ENCODE measurements around the gene SH3BP4.
"Not testable (repeated sequence)": the region's sequence is repeated elsewhere in the genome, so short reads cannot be mapped to it uniquely, and the experiment has no call there.

Gene SH3BP4

DNA sequence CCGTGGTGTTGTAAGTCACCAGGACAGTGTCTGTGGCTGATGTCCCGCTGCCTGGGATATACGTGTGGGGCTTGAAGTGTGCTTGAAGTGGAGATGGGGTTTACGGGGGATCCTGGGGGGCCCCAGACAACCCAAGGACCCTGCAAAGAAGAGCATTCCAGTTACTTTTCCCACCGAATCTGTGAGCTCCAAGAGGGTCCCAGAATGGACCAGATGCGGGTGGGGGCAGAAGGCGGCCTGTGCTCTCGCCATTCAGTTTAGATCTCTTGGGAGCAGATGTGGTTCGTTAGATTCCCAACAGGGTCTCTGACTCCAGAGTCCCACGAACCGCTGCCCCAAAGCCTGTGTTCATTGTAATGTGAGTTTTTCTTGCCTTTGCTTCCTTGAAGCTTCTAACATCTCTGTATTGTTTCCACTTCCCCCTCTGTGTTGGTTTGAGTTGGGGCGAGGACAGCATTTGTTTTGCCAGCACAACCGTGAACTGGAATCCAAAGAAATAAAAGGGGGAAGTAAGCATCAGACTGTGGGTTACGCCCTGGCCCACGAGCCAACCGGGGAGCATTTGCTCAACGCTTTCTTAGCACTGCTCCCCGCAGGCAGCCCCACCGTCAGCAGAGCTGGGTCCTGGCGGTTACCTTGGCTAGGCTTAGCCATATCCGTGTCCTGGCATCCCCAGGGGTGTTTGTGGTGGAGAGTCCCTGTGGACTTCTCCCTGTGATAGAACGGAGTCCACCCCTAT is 92.1 kb downstream of the SH3BP4 start:
- no peak for DNase-seq

DNA sequence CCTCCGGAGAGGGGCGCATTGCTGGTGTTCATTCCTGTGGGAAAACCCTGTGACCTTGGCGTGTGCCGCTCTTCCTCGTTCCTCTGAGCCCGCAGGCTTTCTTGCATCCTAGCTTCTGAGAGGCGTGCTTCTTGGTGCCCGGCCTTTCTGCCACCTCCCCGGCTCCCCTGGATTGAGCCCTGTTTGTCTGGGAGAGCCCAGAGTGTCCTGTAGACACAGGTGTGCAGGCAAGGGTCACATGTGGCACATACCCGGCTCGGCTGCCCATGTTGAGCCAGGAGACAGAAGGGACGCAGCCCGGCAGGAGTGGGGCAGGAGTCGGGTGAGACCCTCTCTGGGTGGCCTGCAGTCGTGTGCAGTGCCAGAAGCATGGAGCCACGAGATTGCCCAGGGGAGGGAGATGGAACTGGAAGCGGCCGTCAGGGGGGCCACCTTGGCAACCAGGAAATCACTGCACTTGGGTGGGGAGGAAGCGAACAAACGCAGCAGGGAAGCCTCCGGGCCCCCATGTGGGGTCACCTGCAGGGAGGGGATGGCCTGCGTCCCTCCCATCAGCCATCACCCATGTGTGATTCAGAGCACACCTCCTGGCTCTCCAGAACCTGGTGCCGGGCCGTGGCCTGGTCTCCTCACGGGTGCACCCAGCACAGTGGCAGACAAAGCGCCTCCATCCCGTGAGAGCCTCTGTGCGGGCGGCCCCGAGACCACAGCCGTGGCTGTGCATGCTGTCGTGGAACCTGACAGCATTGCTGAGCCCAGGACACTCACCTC is 92.9 kb downstream of the SH3BP4 start:
- DNase-seq: no peak

DNA sequence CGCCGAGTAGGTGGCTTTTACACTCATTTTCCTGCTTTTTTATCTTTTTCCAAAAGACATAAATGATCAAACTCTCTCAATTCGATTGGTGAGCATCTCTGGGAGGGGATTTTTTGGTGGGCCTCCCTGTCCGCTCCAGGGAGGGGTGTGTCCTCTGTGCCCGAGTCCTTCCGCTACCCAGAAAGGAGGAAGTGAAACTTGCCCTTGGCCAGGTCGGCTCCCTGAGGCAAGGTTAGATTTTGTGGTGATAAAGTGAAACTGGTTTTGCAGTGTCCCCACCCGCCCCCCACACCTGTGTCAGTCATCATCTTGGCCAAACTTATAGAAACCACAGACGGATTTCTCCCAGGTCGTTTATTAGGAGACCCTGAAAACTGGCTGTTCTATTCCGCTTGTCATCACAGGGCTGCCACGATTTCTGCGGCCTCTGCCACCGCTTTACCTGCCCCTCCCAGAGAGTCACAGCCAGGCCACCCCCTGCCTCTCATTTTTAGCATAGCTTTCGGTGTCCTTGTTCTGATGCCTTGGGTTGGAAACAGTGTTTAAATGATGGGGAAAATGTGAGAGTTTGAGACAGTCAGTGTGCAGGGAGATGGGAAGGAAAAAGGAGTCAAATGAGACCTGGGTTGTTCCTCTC is 93.6 kb downstream of the SH3BP4 start:
- DNase-seq: no peak

DNA sequence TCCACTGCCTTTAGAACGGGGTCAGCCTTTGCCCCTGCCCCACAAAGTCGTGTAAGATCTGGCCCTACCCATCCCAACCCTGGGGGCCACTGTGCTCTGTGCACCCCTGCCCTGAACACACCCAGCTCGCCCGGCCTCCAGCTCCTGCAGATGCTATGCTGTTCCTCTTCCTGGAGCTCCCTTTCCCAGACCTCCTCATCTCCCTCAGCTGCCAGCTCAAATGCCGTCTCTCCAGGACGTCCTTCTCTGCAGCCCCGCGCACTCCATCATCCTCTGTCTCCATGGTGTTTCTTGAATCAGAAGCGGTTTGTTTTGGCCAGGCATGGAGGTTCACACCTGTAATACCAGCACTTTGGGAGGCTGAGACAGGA is 94.1 kb downstream of the SH3BP4 start:
- DNase-seq: no peak

DNA sequence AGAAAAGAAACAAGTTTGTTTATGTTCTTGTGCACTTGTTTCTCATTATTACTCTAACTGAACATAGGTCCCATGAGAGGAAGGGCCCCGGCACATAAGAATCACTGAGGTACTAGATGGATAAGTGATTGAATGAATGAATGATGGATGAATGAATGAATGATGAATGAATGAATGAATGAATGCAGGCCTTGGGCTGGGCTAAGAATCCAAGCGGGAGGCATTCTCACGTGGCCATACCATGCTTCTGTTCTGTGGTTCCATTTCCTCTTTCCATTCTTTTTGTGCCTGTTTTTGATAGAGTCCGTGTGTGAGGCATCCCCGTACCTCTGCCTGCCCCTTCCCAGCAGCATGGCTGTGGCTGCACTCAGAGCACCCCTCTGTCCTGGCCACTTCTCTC is 94.8 kb downstream of the SH3BP4 start:
- DNase-seq: no peak

DNA sequence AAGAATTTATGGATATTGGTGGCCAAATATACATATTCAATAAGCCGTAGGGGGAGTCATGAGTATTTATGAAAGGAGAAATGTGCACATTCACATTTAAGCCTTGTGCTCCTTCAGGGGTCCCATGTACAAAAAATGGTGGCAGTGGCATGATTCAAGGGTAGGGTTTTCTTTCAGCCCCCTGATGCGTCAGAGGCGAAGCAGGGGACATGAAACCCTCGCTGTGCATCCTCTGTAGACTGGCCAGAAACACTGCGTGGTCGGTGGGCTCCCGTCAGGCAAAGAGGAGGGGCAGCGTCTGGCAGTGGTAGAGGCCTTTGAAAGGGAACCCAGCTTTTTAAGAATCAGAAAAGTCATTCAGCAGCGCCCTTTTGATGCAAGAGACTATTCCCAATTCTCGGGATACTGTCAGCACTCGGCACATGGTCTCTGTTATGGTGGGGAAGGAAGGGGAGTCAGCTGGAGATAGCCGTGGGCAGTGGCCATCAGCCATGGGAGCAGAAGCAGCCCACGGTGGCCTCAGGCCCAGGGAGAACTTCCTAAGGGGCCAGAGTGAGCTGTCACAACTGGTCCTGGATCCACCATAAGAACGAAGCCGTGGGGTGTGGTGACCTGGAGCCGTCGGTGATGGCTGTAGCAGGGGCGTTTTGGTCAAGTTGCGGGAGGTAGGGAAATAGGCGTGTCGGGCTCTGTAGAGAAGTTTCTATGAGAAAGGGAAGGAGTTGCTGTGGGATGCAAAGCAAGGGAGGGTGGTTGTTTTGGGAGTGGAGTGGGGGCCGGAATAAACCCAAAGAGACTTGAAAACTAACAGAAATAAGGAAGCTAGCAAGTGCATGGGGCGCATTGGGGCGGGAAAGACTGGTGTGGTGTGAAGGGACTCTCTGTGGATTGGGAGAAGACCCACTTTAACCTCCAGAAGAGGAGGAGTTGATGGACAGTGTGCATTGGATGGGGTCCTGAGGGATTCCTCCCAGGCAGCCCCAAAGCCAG is 95.6 kb downstream of the SH3BP4 start:
- DNase-seq: no peak

DNA sequence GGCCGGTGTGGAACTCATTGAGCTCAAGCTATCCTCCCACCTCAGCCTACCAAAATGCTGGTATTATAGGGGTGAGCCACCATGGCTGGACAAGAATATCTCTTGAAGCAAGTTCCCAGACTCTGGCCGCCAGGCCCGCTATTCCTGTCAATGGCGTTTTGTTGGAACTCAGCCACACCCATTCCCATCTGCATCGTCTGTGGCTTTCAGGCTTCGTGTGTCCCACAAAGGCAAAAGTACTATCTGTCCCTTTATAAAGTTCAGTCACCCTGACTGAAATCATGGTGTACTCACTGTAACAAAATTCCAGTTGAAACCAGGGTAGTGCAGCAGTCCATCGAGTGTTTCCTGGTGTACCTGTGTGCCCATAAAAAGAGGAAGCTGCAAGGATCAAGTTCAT is 96.7 kb downstream of the SH3BP4 start:
- DNase-seq: no peak

DNA sequence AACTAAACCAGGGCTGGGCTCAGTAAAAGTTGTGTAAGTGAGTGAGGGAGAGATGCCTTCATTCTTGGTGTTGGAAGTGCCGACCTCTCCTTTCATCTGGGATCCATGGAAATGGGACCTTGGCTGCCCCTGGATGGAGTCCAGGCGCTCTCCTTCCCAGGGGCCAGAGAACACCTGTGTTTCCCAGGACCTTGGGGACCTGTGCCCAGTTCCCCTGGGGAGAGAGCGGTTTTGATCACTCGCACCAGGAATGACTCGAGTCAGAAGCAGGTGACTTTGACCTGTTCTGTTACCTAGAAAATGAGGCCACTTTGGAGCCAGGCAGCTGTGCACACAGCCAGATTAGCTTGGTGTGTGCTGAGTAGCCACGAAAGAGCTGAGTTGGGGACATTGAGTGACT is 97.3 kb downstream of the SH3BP4 start:
- DNase-seq: no peak

DNA sequence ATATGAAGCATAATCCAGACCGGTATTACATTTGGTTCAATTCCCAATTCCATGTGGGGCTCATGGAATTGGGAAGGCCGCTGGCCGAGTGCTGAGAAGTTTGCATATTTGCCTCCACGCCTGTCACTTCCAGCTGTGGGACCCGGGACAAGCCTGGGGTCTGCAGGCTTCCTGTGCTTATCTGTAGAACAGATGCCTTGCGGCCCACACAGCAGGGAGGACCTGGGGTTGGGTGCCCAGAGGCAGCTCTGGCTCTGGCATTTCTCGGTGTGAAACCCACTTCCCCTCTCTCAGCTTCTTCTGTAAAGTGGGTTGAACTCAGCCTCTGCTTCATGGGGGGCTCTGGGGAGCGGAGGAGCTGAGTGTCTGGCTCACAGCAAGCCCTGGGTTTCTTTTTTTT is 97.9 kb downstream of the SH3BP4 start:
- DNase-seq: no peak

DNA sequence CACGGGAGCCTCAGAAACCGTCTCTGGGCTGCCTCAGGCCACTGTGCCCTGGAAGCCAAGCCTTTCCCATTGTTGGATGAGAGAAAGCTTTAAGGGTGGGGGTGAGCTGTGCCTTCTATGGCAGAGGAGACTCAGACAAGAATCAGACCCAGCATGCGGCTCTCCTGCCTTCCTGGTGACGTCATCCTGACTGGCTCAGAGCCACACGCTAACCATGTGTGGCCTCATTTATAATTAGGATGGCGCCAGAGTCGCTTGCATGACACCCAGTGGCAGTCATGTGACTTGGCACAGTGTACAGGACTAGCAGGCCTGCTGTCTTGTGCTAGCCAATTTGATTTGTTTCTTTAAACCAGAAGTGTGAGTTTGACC is 99.1 kb downstream of the SH3BP4 start:
- no peak for DNase-seq

DNA sequence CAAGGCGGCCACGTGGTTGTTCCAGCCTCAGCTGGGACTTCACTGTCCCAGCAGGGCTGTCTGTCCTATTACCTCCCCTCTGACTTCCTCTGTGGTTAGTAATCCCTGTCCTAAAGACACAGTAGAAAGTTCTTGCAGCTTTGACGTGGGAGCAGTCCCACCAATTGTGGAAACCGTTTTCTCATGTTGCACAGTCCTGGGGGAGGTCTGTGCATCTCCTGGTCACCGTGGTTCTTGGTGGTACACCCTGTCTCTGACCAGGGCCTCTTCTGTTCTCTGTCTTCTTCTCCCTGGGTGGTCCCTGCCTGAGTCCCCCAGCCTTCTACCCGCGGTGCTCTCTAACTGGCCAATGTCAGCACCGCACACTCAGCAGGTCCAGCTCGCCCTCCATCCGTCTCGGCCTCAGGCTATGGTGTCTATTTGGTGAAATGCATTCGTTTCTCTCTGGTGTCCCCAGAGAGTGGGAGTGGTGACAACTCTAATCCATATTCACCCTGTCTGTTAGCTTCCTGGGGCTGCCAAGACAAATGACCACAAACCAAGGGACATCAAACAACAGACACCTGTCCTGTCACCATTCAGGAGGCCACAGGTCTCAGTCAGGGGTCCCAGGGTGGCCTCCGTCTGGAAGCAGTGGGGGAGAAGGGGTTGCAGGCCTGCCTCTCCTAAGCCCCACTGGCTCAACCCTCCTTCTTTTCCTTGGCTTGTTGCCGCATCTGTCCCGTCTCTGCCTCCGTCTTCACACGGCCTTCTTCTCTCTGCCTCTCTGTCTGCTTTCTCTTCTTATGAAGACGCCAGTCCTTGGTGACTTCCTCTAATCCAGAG is 99.8 kb downstream of the SH3BP4 start:
- no peak for DNase-seq

DNA sequence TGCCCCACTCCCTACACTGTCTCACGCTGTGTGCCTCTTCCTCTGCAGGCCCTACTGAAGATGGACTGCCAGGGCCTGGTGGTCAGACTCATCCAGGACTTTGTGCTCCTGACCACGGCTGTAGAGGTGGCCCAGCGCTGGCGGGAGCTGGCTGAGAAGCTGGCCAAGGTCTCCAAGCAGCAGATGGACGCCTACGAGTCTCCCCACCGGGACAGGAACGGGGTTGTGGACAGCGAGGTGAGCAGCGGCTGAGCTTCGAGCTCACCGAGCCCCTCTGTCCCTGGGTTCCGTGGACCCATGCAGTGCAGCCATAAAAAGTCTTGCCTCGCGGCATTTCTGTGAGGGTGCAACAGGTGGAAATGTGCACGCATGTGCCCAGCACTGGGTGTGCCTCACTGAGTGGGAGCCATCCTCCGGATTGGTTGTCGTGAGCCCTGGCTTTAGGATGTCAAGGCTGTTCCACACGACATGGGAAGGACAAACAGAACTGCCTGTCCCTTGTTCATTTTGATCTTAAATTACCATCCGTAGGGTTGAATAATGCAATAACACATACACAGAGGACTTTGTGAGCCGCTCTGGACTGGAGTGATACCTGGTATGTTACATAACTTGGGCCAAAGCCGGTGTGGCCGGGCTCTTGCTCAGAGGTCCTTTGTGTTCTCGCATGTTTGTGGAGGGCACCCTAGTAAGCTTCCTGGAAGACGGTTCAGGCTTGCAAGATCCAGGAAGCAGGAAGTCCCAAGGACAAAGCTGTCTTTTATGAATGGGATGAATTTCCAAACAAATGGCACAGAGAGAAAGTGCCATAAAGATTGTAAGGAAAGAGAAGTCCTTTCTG is 100.9 kb downstream of the SH3BP4 start:
- no peak for DNase-seq

DNA sequence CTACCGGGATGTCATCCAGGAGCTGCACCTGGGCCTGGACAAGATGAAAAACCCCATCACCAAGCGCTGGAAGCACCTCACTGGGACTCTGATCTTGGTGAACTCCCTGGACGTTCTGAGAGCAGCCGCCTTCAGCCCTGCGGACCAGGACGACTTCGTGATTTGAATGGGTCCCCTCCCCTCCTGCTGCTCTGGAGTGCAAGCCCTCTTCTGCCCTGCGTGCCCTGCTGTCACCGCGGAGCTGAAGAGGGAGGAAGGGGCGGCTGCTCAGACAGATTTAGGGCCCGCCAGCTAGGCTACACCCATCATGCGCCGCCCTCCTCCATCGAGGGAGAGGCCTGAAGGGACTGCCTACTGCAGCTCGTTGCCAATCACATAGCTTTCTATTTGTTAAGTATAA is 101.8 kb downstream of the SH3BP4 start:
- no peak for DNase-seq

DNA sequence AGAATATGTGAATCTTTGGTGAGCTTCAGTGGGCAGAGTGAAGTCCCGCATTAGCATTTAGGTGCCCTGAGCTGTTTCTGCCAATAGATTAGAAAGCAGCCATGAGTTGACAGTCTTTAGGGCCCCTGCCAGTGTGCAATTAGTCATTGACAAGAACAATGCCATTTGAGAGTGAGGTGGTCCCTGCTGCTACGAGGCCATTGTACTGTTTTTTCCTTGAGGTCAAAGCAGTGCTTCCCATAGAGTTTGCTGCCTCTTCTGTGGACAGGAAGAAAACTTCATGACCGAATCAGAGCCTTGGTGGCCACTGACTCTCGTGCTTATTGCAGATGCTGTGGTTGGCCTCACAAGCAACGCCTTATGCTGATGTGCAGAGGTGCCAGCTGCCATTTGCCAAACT is 102.7 kb downstream of the SH3BP4 start:
- no peak for DNase-seq

DNA sequence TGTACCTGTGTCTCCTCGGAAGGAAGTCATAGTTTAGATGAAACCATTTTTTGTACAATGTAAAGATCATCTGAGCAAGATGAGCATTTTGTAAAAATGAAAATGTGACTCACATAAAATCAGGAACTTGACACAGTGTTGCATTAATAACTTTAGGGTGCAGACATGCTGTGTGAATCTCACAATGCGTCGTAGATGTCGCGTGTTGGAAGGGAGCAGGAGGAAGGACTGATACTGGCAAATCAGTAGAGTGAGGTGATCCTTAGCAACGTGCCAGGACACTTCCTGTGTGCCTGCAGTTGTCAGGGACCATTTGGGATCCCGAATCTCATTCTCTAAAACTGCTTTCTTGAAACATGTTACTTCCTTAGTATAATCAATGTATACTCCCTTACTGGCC is 103.1 kb downstream of the SH3BP4 start:
- DNase-seq: no peak

DNA sequence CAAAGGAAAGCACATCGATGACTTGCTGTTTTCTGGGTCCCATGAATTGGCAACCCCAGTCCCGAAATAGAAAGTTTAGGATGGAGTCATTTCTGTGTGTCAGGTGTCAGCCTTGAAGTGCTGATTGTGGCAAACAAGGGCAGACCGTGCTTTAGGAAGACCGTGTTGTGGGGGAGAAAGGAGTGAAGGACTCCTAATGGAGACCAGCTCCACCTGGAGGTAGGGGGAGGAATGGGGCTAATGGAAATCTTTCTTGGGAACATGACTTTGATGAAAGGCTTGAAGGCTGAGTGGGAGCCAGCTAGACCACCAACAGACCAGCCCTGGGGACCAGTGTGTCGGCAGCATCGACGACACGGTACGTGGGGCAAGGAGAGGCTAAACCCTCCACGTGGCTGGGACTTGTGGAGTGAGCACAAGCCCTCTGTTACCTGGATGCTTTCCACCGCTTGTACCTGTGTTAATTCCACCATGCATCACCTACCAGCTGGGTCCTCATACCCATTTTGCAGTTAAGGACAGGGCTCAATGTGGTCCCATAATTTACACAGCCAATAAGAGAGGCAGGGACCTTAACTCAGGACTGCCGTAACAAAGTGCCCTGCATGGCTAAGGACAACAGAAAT is 104.2 kb downstream of the SH3BP4 start:
- no peak for DNase-seq

DNA sequence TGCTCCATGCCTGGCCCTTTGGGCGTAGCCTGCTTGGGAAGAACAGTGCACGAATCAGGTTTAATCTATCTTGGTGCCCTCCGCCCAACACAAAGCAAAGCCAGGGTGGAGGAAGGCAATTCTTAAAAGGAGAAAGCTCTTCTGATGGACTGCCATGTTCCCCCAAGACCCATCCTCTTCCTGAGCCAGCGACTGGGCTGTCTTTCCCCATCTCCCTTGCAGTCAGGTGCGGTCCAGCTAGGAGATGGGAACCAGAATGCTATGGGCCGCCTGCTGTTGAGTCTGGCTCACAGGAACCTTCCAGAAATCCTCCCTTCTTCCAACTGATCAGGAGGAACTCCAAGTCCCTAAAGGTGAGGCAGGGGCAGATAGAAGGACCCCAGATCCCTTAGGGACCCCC is 105.0 kb downstream of the SH3BP4 start:
- DNase-seq: no peak

DNA sequence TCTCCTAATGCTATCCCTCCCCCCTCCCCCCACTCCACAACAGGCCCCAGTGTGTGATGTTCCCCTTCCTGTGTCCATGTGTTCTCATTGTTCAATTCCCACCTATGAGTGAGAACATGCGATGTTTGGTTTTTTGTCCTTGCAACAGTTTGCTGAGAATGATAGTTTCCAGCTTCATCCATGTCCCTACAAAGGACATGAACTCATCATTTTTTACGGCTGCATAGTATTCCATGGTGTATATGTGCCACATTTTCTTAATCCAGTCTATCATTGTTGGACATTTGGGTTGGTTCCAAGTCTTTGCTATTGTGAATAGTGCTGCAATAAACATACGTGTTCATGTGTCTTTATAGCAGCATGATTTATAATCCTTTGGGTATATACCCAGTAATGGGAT is 105.8 kb downstream of the SH3BP4 start:
- DNase-seq: not testable (repeated sequence)

DNA sequence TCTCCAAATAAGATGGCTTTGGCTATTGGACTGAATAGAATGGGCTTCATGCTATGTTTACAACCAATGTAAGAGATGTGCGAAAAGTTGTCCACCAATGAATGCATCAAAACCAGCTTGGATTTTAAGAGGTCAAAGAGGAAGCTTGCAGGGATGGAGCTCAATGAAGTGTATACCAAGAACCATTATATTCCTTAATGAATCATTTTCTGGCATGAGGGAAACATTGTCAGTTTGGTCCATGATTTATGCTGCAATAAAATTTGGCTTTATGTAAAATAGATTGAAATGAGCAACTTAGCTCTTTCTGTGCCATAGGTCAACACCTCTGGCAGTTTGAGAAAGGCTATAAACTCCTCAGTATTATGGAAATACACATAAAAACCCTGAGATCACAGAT is 107.3 kb downstream of the SH3BP4 start:
- DNase-seq: no peak

DNA sequence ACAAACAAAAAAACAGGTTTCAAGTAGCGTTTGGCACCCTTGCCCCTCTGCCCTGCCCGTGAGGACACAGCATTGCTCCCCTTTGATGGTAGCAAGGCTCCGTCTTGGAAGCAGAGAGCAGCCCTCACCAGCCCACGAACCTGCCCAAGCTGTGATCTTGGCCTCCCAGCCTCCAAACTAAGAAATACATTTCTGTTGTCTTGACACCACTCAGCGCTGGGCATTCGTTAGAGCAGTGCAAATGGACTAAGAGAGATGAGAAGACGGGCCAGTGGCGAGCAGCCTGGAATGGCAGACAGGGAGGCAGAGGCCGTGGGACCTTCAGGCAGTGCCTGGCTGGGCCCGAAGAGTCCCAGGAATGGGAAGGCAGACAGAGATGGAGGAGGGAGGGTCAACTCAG is 109.8 kb downstream of the SH3BP4 start:
- no peak for DNase-seq
